CD4-positive, alpha-beta T cell treated with Interleukin-17A for 4 hours (primary cell): Measurements from ENCODE around the gene LCE3B.
"Not testable (repeated sequence)": the region's sequence is repeated elsewhere in the genome, so short reads cannot be mapped to it uniquely, and the experiment has no call there.

Source experiments
- DNase-seq: peaks from one replicate; pipeline ENCODE4 v3.0.0-alpha.2; 2020; ENCODE audit warnings: mixed read lengths

The LCE3B gene

DNA sequence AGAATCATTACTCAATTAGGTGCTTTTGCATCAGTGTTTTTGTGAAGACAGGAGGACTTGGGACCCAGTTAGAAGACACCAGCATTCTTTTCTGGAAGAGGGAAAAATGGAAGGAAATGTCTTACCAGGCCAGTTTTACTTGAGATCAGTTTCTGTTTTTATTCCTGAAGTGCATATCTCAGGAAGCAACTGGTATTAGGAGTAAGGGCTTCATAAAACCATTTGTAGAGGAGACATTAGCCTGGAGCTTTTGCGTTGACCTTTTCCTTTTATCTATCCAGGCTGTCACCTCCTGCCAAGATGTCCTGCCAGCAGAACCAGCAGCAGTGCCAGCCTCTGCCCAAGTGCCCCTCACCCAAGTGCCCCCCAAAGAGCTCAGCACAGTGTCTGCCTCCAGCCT is at the start of gene LCE3B:
LCE3B (plus strand) TSS at position 301 of the 400 bp plus-strand sequence; CDS start at position 301, 0 bp downstream.
- no peak for DNase-seq

GRCh38 chr1:152565115-152565514 is 48.5 kb upstream of the LCE3B start:
- no peak for DNase-seq

DNA sequence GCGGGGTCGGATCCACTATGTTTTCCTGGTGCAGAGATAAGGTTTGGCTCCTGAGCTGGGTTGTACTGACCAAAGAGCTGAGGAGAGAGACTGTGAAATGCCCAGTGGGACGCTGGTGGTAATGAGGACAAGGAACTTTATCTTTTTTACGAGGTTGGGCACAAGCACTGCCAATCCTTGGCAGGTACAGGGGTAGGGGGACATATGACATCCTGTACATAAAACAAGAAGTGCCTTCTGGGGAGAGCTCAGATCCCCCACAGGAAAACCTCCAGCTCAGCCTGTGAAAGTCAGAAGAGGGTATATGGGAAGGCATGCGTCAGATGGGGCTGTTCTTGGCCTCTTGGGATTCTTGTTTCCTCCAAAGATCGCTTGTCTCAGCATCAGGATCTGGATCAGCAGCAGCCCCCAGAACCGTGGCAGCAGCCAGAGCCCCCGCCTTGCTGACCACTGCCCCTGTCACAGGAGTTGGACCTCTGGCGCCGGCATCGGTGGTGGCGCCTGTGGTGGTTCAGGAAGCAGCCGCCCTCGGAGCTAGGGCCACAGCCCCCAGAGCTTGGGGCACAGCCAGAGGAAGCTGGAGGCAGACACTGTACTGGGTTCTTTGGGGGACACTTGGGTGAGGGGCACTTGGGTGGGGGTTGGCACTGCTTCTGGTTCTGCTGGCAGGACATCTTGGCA is 47.9 kb upstream of the LCE3B start:
- no peak for DNase-seq

DNA sequence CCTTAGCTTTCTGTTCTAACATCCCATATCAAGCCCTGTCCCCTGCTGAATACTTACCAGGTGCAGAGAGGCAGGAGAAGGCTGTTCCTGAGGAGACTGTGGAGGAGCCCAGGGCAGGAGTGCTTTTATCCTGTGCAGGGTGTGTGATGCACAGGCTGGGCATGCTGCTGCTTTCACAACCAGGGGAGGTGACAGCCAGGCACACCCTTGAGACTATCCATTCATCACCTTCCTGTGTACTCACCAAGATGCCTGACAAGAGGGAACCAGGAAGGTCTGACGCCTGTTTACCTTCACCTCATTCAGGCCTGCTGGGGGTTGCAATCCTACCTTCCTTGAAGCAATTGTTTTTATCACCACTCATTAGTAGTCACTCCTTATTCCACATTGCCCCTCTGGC is 46.9 kb upstream of the LCE3B start, which contains the start of gene LCE3E:
LCE3E (minus strand) TSS at position 100 of the 400 bp plus-strand sequence. CDS start 572 bp downstream, outside the sequence.
- no peak for DNase-seq

GRCh38 chr1:152577168-152577567 is 36.4 kb upstream of the LCE3B start:
- DNase-seq: no peak

GRCh38 chr1:152579526-152579925 is 34.1 kb upstream of the LCE3B start:
- DNase-seq: not testable (repeated sequence)

DNA sequence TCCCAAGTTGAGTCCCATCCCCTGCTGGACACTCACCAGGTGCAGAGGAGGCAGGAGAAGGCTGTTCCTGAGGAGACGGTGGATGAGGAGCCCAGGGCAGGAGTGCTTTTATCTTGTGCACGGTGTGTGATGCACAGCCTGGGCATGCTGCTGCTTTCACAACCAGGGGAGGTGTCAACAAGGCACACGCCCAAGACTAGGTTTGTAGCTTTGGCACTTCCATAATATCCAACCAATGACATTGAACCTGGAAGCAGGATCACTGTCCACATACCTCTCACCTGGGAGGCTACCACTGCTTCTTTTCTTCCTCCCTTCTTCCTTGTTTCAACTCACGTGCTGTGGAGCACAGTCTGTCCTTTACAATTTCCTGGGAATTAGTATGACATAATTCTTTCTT is 33.2 kb upstream of the LCE3B start, which contains the start of gene LCE3D:
LCE3D (minus strand) TSS at position 84 of the 400 bp plus-strand sequence. CDS start 580 bp downstream, outside the sequence.
- DNase-seq: no peak

DNA sequence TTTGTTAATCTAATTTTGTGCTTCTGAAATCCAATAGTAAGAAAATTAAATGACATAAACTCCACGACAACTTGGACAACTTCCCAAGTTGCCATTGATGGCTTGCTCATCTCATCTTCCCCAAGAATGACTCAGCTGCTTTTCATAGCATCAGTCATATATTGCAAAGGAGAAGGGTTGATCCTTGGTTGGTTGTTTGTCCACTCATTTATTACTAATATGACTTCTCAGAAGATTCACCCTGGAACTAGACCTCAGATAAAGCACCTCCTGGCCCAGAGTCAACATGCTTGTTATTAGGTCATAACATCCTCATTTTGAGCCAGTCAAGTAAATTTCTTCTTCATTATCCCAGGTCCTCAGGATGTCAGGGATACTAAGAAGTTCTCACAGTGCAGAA is 31.0 kb upstream of the LCE3B start:
- DNase-seq: no peak

- no peak for DNase-seq
These were observed 28.0 kb upstream of the LCE3B start for GRCh38 chr1:152585586-152585985.

DNA sequence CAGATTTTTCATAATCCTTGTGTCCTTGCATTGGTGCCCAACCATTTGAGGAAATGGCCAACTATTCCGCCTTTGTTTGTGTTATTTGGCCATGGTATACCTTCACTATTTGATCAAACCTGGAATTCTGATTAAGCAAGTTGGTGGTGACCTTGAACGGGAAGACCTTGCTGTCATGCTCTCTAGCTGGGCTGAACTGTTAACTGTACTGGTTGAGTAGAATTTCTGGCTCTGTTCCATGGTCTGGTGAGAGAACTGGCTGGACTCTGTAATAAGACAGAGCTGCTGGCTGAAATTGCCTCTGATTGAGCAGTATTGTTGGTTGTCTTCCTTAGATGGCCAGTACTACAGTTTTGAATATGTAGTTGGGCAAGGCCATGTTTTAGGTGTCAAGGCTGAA is 16.6 kb upstream of the LCE3B start:
- no peak for DNase-seq

- no peak for DNase-seq
These were observed 13.7 kb upstream of the LCE3B start, which contains the start of gene LCE3C for GRCh38 chr1:152599934-152600333. Gene LCE3C, plus strand, starts transcription at chr1:152600234. Its CDS starts 498 bp downstream, at chr1:152600732.

- DNase-seq: no peak
These were observed 8.4 kb downstream of the LCE3B start for GRCh38 chr1:152621993-152622392.

GRCh38 chr1:152622803-152623202 is 9.2 kb downstream of the LCE3B start, which contains the start of gene LCE3A:
Gene LCE3A, minus strand, starts transcription at chr1:152623103. Its CDS starts 0 bp downstream, at chr1:152623103.
- no peak for DNase-seq

GRCh38 chr1:152623203-152623844 is 9.7 kb downstream of the LCE3B start:
- DNase-seq: no peak

GRCh38 chr1:152626744-152627143 is 13.1 kb downstream of the LCE3B start:
- no peak for DNase-seq

GRCh38 chr1:152630596-152630995 is 17.0 kb downstream of the LCE3B start:
- DNase-seq: no peak

DNA sequence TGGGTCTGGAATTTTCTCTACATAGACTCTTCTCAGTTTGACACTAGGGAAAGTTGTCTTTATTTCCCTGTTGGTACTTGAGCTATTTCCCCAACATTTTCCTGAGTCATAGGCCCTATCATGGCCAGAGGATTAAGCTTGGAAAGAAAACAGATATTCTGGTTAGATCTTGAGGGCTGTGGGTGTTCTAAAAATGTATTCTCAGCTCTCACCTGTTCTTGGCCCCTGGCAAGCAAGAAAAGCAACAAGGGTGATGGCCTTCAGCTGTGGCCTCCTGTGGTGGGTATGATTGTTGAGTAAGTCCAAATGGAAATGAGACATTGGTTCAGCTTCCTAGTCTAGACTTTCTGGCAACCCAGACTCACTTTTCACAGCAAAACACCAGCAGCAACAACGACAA is 26.7 kb downstream of the LCE3B start:
- no peak for DNase-seq

DNA sequence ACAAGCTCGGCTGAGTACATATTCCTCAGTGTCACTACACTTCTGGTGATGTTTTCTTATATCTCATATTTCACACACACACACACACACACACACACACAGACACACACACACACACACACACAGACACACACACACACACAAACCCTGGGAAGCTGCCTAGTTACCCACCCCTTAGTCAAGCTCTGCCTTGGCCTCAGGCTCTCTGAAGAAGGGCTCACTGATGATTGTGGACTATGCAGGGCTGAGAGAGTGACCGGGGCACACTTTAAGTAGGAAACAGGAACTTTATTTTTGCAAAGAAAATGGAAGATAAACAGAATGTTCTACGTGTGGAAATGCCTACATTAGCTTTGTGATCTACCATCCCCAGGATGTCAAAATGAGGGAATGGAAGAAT is 30.3 kb downstream of the LCE3B start:
- no peak for DNase-seq

DNA sequence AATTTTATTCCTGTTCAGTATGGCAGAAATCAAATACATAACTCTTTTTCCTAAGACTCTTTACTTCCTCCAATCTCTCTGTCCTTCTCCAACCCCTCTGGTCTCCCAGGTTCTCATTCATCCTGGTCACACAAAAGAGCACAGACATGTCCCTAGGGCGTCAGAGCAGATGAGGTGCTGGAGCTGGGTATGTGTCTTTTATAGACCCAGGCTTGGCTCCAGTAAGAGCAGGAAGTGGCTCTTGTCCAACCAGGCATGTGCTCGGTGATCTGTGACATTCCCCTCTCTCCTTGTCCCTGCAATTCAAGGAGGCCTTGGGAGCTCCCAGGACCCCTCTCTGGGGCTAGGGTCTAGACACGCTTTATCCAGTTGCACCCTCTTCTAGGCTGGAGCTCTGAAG is 31.5 kb downstream of the LCE3B start:
- no peak for DNase-seq

GRCh38 chr1:152646656-152647055 is 33.0 kb downstream of the LCE3B start:
- no peak for DNase-seq

- peak; percentile 34 for DNase-seq
These were observed 40.5 kb downstream of the LCE3B start for GRCh38 chr1:152654110-152654509.

DNA sequence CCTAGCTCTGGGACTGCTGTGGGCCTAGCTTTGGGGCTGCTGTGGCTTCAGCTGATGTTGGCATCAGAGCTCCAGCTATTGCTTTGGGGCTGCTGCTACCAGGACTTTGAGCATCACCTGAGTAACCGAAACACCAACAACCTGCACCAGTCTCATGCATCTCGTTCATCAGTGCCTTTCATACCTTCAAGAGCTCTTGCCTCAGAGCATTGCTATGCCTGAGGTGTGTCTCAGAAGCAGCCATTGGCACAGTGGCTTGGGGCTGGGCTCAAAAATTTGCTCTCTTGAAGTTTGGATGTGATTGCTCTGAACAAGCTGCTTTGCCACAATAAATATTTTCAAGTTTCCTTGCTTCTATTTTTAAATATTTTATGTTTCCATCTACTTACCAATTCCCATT is 42.8 kb downstream of the LCE3B start:
- no peak for DNase-seq

- no peak for DNase-seq
These were observed 44.1 kb downstream of the LCE3B start for GRCh38 chr1:152657677-152658076.

DNA sequence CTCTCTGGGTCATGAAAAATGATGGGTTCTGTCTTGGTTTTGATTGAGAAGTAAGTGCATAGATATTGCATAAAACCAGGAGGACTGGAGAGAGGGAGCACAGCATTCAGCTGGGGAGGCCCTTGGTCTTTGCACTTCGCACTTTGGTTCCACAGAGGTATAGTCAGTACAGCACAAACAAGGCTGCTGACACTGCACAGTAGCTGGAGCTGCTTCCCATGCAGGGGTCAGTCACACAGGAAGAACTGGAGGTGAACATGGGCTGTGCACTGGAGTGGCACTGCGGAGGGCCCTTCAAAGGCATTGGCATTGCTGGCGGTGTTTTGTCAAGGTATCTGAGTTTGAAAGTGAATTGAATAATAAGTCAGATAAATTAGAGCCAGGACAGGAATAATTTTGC is 45.0 kb downstream of the LCE3B start:
- no peak for DNase-seq
